ENCODE results near the gene ANXA3.
"Not testable (repeated sequence)": the region's sequence is repeated elsewhere in the genome, so short reads cannot be mapped to it uniquely, and the experiment has no call there.

The ANXA3 gene

DNA sequence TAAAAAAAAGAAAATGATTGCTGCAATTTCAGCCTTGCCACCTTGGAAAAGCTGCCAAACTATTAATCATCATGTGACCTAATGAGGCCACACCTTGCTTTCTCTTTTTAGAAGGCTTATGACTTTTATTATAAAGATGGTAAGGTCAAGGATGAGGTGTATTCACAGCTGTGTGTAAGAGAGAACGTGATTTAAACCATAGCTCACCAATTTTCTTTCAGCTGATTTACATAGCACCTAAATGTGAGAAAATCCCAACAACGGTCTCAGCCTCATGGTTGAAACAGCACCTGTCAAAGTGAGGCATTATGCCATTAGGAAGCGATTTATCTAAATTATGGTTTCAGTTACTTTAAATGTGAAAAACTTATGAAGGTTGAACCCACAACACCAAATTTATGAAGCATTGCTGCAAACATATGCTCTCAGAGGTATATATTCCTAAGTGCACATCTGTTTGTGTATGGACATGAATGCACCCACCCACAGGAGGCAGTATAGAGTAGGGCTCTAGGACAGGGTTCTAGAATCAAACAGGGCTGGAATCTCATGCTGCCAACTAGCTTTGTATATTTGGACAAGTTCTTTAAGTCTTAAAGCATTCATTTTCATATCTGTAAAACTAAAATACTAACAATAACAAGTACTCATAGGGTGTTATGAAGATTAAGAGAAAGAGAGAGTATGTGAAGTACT is 40.7 kb downstream of the ANXA3 start:
- Histone ChIP-seq H3K9me3 (no peaks in the 10 kb centered on the region), H3K36me3 (no peaks in the 10 kb centered on the region), H3K4me1 (peaks cover 15% of the 10 kb centered on the region), H3K4me3 (no peak overlapping the region), H3K9ac (no peak overlapping the region), H3K27me3 (no peaks in the 10 kb centered on the region), H4K20me1 (no peaks in the 10 kb centered on the region), H3K27ac (no peak overlapping the region), H3K4me2 (no peak overlapping the region)
- no peak for TF ChIP-seq Cebpa-rat (IDR thresholded peaks at IDR 0.05)

DNA sequence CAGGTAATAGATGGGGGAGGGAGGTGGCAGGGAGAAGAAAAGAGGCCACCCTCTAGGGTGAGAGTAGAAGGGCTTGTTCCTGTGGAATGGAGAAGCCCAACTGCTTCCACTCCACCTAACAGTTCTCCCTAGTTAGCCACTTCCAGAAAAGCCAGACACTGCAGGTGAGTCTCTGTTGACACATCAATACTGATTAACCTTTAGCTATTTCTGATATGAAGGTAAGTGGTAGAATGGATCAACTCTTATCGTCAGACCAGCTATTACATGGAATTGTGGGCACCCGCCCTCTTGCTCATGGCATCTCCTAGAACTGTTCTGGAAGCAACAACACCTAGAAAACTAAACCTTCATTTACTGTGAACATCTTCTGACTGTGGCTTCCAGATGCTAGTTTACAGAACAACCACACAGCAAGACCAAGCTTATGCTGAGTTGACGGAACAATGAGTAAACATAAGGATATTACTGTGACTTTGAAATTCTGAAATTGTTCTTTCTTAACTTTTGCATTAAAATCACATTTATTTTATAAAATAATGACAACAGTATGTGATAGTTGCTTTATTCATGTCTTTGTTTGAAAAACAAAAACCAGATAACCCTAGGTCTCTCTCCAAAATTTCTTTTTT is 44.7 kb downstream of the ANXA3 start:
- Histone ChIP-seq H3K4me1 (no peaks in the 10 kb centered on the region), H3K27me3 (no peaks in the 10 kb centered on the region), H3K27ac (no peak overlapping the region), H3K9me3 (no peaks in the 10 kb centered on the region), H4K20me1 (no peaks in the 10 kb centered on the region), H3K4me3 (no peak overlapping the region), H3K4me2 (no peak overlapping the region), H3K36me3 (no peaks in the 10 kb centered on the region), H3K9ac (no peak overlapping the region)
- TF ChIP-seq Cebpa-rat (IDR thresholded peaks at IDR 0.05): no peak

DNA sequence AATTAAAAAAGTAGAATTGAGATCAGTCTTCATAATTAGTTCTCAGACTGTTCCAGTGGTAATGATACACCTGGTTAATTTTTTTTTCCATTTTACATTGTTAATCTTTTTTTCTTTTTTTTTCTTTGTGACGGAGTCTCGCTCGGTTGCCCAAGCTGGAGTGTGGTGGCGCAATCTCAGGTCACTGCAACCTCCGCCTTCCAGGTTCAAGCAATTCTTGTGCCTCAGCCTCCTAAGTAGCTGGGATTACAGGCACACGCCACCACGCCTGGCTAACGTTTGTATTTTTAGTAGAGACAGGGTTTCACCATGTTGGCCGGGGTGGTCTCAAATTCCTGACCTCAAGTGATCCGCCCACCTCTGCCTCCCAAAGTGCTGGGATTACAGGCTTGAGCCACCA is 46.9 kb downstream of the ANXA3 start:
- not testable (repeated sequence) for H3K9ac ChIP-seq, H3K4me1 ChIP-seq, H3K4me2 ChIP-seq, H3K36me3 ChIP-seq, H4K20me1 ChIP-seq, H3K27me3 ChIP-seq, H3K9me3 ChIP-seq, H3K27ac ChIP-seq, H3K4me3 ChIP-seq

DNA sequence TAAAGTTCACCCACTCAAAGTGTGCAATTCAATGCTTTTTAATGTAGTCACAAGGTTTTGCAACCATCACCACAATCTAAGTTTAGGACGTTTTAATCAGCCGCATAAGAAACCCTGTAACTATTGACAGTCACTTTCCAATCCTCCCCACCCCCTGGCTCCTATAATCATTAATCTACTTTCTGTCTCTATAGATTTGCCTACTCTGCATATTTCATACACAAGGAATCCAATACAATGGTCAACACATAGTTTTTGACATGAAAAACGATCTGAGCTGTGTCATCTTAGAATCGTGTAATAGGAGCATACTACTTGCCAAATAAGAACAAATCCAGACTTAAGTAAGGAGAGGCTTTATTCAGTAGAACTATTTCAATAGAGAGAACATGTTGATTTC is 47.6 kb downstream of the ANXA3 start:
- H4K20me1 ChIP-seq: no peaks in the 10 kb centered on the region
- H3K4me3 ChIP-seq: no peak overlapping the region
- no peak for TF ChIP-seq Cebpa-rat (IDR thresholded peaks at IDR 0.05)
- no peak overlapping the region for H3K27ac ChIP-seq
- no peaks in the 10 kb centered on the region for H3K9me3 ChIP-seq
- no peaks in the 10 kb centered on the region for H3K27me3 ChIP-seq
- no peak overlapping the region for H3K4me2 ChIP-seq
- no peaks in the 10 kb centered on the region for H3K36me3 ChIP-seq
- H3K9ac ChIP-seq: no peak overlapping the region
- 0 out of 2 replicates have a peak, but pooled peaks cover 3% of the 10 kb centered on the region for H3K4me1 ChIP-seq

DNA sequence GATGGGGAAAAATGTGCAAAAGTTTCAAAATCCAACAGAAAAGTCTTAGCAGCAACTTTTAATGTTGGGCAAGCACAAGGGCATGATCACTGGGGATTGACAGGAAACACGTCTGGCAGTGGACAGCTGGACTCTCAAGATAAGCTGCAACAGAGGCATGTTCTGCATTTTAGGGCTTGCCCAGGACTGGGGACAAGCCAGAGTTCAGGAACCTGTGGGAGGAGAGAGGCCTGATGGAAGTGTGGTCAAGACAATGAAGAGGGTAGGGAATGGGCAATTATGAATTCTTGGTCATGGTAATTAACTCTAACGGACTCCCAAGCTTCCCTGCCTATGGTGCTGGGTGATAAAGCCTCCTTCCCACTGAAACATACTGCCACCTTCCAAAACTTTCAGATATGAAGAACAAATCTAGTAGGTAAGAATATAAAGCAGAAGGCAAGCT is 48.4 kb downstream of the ANXA3 start:
- Histone ChIP-seq H4K20me1 (no peaks in the 10 kb centered on the region), H3K27me3 (no peaks in the 10 kb centered on the region), H3K4me2 (no peak overlapping the region), H3K36me3 (no peaks in the 10 kb centered on the region), H3K9ac (no peak overlapping the region), H3K4me3 (no peak overlapping the region), H3K4me1 (0 out of 2 replicates have a peak, but pooled peaks cover 3% of the 10 kb centered on the region), H3K27ac (no peak overlapping the region), H3K9me3 (no peaks in the 10 kb centered on the region)
- no peak for TF ChIP-seq Cebpa-rat (IDR thresholded peaks at IDR 0.05)

DNA sequence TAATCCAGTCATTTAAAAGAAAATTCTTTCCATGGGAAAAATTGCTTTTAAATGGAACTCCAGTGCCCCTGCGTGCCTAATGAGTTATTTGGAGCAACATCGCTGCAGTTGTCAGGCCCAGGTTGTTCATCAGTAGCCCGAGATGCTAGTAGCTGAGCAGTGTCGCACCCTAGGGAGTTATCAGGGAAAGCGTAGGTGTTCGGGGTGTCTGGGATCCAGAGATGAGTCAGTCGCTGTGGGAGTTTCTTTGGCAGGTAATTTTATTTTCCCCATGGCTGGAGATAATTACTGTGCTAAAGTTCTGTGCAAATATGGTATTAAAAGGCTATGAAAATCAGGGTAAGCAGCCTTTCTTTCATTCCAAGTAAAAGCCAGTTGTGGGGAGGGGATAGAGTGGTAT is 49.4 kb downstream of the ANXA3 start:
- Histone ChIP-seq H3K9ac (no peak overlapping the region), H3K9me3 (no peaks in the 10 kb centered on the region), H3K36me3 (no peaks in the 10 kb centered on the region), H3K27me3 (no peaks in the 10 kb centered on the region), H3K4me2 (no peak overlapping the region), H4K20me1 (no peaks in the 10 kb centered on the region), H3K27ac (no peak overlapping the region), H3K4me3 (no peak overlapping the region), H3K4me1 (0 out of 2 replicates have a peak, but pooled peaks cover 3% of the 10 kb centered on the region)
- no peak for TF ChIP-seq Cebpa-rat (IDR thresholded peaks at IDR 0.05)

DNA sequence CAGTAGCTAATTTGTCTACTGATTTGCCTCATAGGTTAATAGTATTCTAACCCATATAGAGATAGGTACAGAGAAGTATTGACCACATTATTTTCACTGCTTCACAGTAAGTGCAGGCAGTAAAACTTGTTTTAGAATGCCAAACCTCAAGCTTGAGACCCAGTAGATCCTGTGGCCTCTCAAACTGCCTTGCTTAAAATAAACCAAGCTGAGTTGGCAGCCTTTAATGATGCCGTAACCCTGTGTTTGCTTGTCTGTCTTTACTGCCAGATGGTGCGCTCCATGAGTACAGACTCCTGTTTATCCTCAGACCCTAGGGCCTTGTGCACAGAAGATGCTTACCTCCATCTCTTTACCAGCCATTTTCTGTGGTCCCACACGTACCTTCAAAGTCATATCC is 50.8 kb downstream of the ANXA3 start:
- H3K4me3 ChIP-seq: no peak overlapping the region
- no peaks in the 10 kb centered on the region for H3K9me3 ChIP-seq
- no peak overlapping the region for H3K4me2 ChIP-seq
- no peak for TF ChIP-seq Cebpa-rat (IDR thresholded peaks at IDR 0.05)
- 0 out of 2 replicates have a peak, but pooled peaks cover 3% of the 10 kb centered on the region for H3K4me1 ChIP-seq
- H3K36me3 ChIP-seq: no peaks in the 10 kb centered on the region
- no peak overlapping the region for H3K27ac ChIP-seq
- no peaks in the 10 kb centered on the region for H3K27me3 ChIP-seq
- H3K9ac ChIP-seq: no peak overlapping the region
- H4K20me1 ChIP-seq: no peaks in the 10 kb centered on the region

DNA sequence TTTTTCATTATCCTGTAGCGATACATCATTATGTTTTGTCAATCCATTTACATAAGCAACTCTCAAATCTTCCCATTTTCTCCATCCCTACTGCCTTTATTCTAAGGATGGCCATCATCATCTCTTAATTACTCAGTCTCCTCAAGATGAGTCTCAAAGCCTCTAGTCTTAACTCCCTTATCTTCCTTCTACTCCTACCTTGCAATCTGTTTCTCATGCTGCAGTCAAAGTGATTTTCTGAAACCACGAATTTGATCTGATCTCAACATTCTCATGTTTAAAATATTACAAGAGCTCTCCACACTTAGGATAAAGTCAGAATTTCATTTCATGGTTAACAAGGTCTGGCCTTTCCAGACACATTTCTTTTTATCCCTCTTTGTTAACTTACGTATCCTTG is 51.8 kb downstream of the ANXA3 start:
- H3K4me2 ChIP-seq: no peak overlapping the region
- H3K9me3 ChIP-seq: no peaks in the 10 kb centered on the region
- no peak overlapping the region for H3K27ac ChIP-seq
- no peaks in the 10 kb centered on the region for H3K27me3 ChIP-seq
- no peaks in the 10 kb centered on the region for H4K20me1 ChIP-seq
- no peak for TF ChIP-seq Cebpa-rat (IDR thresholded peaks at IDR 0.05)
- H3K9ac ChIP-seq: no peak overlapping the region
- no peaks in the 10 kb centered on the region for H3K36me3 ChIP-seq
- H3K4me3 ChIP-seq: no peak overlapping the region
- 0 out of 2 replicates have a peak, but pooled peaks cover 3% of the 10 kb centered on the region for H3K4me1 ChIP-seq

DNA sequence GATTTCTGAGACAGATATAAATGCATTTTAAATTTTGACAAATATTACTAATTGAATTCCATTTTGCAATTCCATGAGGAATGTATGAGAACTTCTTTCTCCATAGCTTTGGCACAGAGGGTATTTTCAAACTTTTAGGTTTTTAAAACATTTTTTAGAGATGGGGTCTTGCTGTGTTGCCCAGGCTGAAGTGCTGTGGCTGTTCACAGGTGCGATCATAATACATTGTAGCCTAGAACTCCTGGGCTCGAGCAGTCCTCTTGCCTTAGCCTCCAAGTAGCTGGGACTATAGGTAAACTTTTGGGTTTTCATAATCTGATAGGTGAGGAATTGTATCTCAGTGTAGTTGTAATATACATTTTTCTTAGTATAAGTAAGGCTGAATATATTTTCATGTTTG is 53.4 kb downstream of the ANXA3 start:
- Histone ChIP-seq H3K36me3 (no peaks in the 10 kb centered on the region), H3K4me3 (no peak overlapping the region), H3K27me3 (no peaks in the 10 kb centered on the region), H3K9ac (no peak overlapping the region), H3K9me3 (no peaks in the 10 kb centered on the region), H3K4me2 (no peak overlapping the region), H3K27ac (no peak overlapping the region), H4K20me1 (no peaks in the 10 kb centered on the region), H3K4me1 (peaks cover 13% of the 10 kb centered on the region)
- TF ChIP-seq Cebpa-rat (IDR thresholded peaks at IDR 0.05): no peak

DNA sequence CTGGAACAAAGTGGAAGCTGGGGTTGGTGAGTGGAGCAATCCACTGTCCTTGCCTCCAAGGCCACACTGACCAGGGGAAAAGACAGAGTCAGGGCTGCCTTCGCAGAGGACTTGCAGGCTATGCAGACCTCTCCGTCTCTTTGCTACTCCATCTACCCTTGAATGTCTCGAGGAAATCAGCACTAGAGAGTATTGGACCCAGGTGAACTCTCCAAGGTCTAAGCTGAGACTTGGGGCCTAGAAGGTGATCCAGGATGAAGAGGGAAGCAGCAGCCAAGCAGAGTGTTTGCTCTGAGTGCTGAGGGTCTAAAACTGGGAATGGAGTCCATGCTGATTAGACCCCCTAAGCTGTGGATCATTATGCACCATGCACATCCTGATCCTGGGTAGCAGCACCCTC is 54.5 kb downstream of the ANXA3 start:
- Histone ChIP-seq H4K20me1 (no peaks in the 10 kb centered on the region), H3K9me3 (no peaks in the 10 kb centered on the region), H3K27ac (no peak overlapping the region), H3K4me1 (peaks cover 23% of the 10 kb centered on the region), H3K27me3 (no peaks in the 10 kb centered on the region), H3K9ac (no peak overlapping the region), H3K36me3 (no peaks in the 10 kb centered on the region), H3K4me3 (no peak overlapping the region), H3K4me2 (no peak overlapping the region)
- no peak for TF ChIP-seq Cebpa-rat (IDR thresholded peaks at IDR 0.05)

All from BLaER1 (cell line).